ENCODE data around the gene LYPD5. TPM values are rescaled to one million over a fixed set of nuclear protein-coding genes. Genes with fewer than 3 reads are reported as not detected.
"Not testable (repeated sequence)": the region's sequence is repeated elsewhere in the genome, so short reads cannot be mapped to it uniquely, and the experiment has no call there.

LYPD5 gene
- total RNA-seq, 1 experiment from 2014 or later = 2.9 TPM

DNA sequence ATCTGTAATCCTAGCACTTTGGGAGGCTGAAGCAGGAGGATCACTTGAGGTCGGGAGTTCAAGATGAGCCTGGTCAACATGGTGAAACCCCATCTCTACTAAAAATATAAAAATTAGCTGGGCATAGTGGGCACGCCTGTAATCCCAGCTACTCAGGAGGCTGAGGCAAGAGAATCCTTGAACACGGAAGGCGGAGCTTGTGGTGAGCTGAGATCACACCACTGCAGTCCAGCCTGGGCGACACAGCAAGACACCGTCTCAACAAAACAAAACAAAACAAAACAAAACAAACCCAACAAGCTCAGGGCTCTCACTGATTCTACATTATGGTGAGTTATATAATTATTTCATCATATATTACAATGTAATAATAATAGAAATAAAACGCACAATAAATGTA is 4.2 kb upstream of the LYPD5 start:
- not testable (repeated sequence) for DNase-seq (ENCODE audit: low read depth)

- DNase-seq (ENCODE audit: low read depth) = no peak
Measured at GRCh38 chr19:43804432-43804831, 2.2 kb upstream of the LYPD5 start.

DNA sequence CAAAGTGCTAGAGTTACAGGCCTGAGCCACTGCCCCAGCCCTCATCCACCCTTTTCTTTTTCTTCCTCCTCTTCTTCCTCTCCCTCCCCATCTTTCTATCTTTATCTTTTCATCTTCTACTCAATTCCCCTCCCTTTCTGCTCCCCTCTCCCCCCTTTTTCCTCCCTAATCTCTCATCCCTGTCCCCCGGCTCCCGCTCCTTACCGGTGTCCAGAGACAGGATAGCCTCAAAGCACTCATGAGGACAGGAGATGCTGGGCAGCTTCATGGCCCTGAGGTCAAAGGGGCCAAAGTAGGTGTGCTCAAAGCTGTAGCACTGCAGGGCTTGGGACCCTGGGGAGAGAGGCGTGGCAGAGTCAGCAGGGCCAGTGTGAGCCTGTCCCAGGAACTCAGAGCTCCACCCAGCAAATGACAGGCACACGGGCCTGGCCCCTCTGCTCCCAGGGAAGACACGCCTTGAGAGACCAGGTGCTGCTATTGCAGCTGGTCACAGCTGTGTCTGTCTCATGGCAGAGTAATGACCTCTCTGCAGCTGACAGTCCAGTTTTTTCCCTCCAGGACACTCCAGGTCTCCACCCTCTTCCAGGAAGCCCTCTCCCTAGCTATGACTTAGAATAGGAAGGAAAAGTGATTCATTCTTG is 2.6 kb downstream of the LYPD5 start:
- no peak for DNase-seq (ENCODE audit: low read depth)

- DNase-seq (ENCODE audit: low read depth) = peak; percentile 85
Measured at GRCh38 chr19:43798546-43799409, 3.5 kb downstream of the LYPD5 start.

- no peak for DNase-seq (ENCODE audit: low read depth)
Measured at GRCh38 chr19:43798026-43798545, 4.2 kb downstream of the LYPD5 start.

GRCh38 chr19:43797556-43797955 is 4.7 kb downstream of the LYPD5 start:
- no peak for DNase-seq (ENCODE audit: low read depth)

DNA sequence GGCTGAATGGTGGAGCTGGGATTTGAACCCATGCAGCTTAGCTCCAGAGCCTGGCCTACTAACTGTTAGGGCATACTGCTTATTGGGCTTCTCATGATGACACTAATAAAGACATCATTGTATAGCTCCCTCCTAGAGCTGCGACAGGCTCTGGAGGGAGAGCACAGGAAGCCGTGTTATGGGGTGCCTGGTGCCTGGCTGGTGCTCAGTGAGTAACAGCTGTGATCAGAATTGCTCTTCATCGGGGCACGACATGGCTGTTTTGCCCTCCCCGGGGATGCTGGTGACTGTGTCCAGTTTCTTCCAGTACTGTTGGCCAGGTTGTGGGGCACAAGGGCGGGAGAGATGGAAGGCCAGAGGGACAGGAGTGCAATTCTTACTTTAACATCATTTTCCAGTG is 5.1 kb downstream of the LYPD5 start:
- DNase-seq (ENCODE audit: low read depth) = no peak

- DNase-seq (ENCODE audit: low read depth) = no peak
Measured at GRCh38 chr19:43790587-43790986, 11.7 kb downstream of the LYPD5 start.

- peak; percentile 35 for DNase-seq (ENCODE audit: low read depth)
Measured at GRCh38 chr19:43789029-43789428, 13.2 kb downstream of the LYPD5 start.

- no peak for DNase-seq (ENCODE audit: low read depth)
Measured at GRCh38 chr19:43786665-43787064, 15.6 kb downstream of the LYPD5 start.

GRCh38 chr19:43784981-43785808 is 17.1 kb downstream of the LYPD5 start:
- DNase-seq (ENCODE audit: low read depth) = peak; percentile 81

- DNase-seq (ENCODE audit: low read depth) = peak; percentile 94
Measured at GRCh38 chr19:43784241-43784980, 17.8 kb downstream of the LYPD5 start.

- DNase-seq (ENCODE audit: low read depth) = no peak
Measured at GRCh38 chr19:43783636-43784035, 18.6 kb downstream of the LYPD5 start.

DNA sequence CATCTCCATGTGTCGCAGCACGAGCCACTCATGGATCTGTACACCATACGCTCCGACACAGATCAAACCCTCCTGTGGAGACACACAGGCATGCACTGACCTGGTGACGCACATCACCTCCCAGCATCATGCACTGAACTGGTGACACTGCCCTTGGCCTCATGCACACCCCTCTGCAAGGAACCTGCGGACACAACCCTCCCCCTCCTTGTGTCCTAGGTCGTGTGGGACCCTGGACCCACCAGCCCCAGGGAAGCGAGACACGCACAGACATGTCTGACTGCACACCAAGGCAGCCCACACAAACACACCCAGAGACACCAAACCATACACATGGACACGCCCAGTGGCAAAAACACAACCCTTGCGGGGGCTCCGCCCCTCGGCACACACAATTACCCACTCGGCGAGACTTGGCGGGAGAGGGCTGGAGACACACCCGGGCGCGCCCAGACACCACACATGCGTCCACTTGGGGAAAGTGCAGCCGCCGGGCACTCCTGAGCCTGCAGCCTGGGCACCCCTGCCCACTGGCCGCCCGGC is 19.5 kb downstream of the LYPD5 start:
- DNase-seq (ENCODE audit: low read depth) = no peak

GRCh38 chr19:43782311-43782660 is 20.0 kb downstream of the LYPD5 start:
- DNase-seq (ENCODE audit: low read depth) = no peak

DNA sequence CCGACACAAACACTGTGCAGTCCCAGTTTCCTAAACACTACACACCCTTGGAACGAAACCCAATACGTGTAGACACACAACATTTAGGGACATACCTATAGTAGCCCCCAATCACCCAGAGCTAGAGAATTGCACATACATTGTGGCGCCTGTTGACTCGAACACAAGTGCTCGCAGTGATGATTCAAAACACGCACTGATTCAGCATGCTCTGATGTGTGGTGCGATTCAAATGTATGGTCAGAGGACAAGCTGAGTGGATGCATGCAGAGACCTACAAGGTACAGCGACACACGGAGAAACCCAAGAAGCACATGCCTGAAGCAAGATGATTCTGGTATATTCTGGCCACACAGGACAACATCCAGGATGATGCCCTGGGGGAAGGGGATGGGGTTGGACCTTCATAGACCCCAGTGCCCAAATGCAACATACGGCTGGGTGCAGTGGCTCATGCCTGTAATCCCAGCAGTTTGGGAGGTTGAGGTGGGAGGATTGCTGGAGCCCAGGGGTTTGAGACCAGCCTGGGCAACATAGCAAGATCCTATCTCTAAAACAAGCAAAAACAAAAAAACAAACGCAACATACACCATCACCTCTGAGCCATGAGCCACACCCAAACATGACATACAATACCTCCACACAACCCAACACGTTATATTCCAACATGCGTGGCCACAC is 20.5 kb downstream of the LYPD5 start:
- DNase-seq (ENCODE audit: low read depth) = no peak

- DNase-seq (ENCODE audit: low read depth) = peak; percentile 88
Measured at GRCh38 chr19:43780706-43781525, 21.3 kb downstream of the LYPD5 start, which contains the start of gene KCNN4. KCNN4 (minus strand) TSS chr19:43780973; CDS start chr19:43780861, 112 bp downstream.

DNA sequence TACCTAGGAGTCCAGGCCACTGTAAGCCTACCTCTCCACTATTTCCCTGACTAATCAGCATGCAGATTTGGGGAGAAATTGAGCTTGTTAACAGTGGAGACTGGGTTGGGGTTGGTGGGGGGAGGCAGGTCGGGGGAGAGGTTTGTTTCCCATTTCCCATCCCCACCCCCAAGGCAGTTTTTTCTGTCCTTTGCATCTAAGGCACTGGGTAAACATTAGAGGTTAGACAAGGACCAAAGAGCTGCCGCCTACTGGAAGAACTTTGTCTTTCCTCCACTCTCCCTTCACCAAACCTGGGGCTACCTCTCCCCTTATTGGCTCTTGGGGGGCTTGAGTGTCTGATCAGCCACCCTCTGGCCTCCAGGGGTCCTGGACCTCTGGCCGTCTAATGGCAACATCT is 22.4 kb downstream of the LYPD5 start:
- DNase-seq (ENCODE audit: low read depth) = no peak

GRCh38 chr19:43779147-43779819 is 23.0 kb downstream of the LYPD5 start:
- DNase-seq (ENCODE audit: low read depth) = no peak
